ENCODE data around the gene GABBR1.
A peak's percentile ranks its signal among the peaks of the same experiment; 100 is the strongest.

GABBR1 gene

GRCh38 chr6:29561606-29562181 is 71.3 kb downstream of the GABBR1 start:
- no peak for DNase-seq

- DNase-seq = no peak
These were observed 71.9 kb downstream of the GABBR1 start for GRCh38 chr6:29561091-29561490.

GRCh38 chr6:29559524-29560287 is 73.3 kb downstream of the GABBR1 start, which contains the start of gene UBD:
TSS of gene UBD (minus strand) at chr6:29559732. CDS start at chr6:29559701, 31 bp downstream.
- DNase-seq = no peak

GRCh38 chr6:29558439-29559079 is 74.4 kb downstream of the GABBR1 start:
- no peak for DNase-seq

GRCh38 chr6:29557320-29557719 is 75.7 kb downstream of the GABBR1 start:
- DNase-seq = no peak

GRCh38 chr6:29554764-29555163 is 78.2 kb downstream of the GABBR1 start:
- no peak for DNase-seq

GRCh38 chr6:29553268-29554057 is 79.5 kb downstream of the GABBR1 start:
- peak; percentile 16 to 20 for DNase-seq

GRCh38 chr6:29552512-29553051 is 80.4 kb downstream of the GABBR1 start:
- peak; percentile 3 to 14 for DNase-seq

- DNase-seq = no peak
These were observed 85.4 kb downstream of the GABBR1 start for GRCh38 chr6:29547573-29547972.

- DNase-seq = no peak
These were observed 95.1 kb downstream of the GABBR1 start for GRCh38 chr6:29537714-29538403.

GRCh38 chr6:29532320-29532951 is 100.5 kb downstream of the GABBR1 start:
- no peak for DNase-seq

GRCh38 chr6:29531668-29532067 is 101.3 kb downstream of the GABBR1 start:
- no peak for DNase-seq

GRCh38 chr6:29530671-29531310 is 102.2 kb downstream of the GABBR1 start:
- DNase-seq = no peak

- DNase-seq = no peak
These were observed 103.0 kb downstream of the GABBR1 start for GRCh38 chr6:29529956-29530355.

GRCh38 chr6:29528988-29529560 is 103.9 kb downstream of the GABBR1 start:
- DNase-seq = no peak

- DNase-seq = no peak
These were observed 104.6 kb downstream of the GABBR1 start for GRCh38 chr6:29528300-29528931.

- DNase-seq = no peak
These were observed 105.4 kb downstream of the GABBR1 start for GRCh38 chr6:29527564-29527963.

- DNase-seq = no peak
These were observed 105.9 kb downstream of the GABBR1 start for GRCh38 chr6:29527126-29527525.

GRCh38 chr6:29525311-29525639 is 107.7 kb downstream of the GABBR1 start:
- no peak for DNase-seq

Measured in activated CD4-positive, alpha-beta T cell treated with anti-CD3 and anti-CD28 coated beads for 4 hours (primary cell).